HCT116 (cell line): Measurements from ENCODE around the gene TGM1. TPM values are rescaled to one million over a fixed set of nuclear protein-coding genes. Genes with fewer than 3 reads are reported as not detected.

Source experiments
- ATAC-seq: fragments of 200-7000 bp; cut with Tn5 transposase; 2 replicates; pipeline ENCODE4 v1.9.1; 2020; ENCODE audit warnings: mild to moderate bottlenecking, moderate library complexity
- Bru-seq: library from RNA; stranded (reverse); fragments of 400-500 nt; gene quantifications from one replicate; lab custom pipeline; 2021; lab: Mats Ljungman, UMichigan
- BruChase-seq, 2 experiments: library from RNA; stranded (reverse); fragments of 400-500 nt; gene quantifications; one replicate each; lab custom pipeline; 2021; lab: Mats Ljungman, UMichigan
- BruUV-seq: library from RNA; stranded (reverse); fragments of 400-500 nt; replicated peaks from 2 replicates; lab custom pipeline; 2021; lab: Mats Ljungman, UMichigan
- CTCF ChIA-PET: fragments of 300-600 bp; sonication (Branson Sonifier 250); formaldehyde crosslinking; loops from one replicate; lab custom pipeline; 2021; ENCODE audit warnings: antibody characterized with exemption; lab: Charles Lee
- POLR2A ChIA-PET: fragments of 300-600, 350-600 bp; sonication (Branson Sonifier 250); formaldehyde crosslinking; loops from one replicate; lab custom pipeline; 2021; ENCODE audit warnings: antibody characterized with exemption; lab: Charles Lee
- RAD21 ChIA-PET, 2 experiments: fragments of 300-600 bp; sonication (Branson Sonifier 250); formaldehyde crosslinking; loops; one replicate each; lab custom pipeline; 2023; ENCODE audit warnings: low total read pairs in 2 of 2; ENCODE audit not compliant: uncharacterized antibody in 2 of 2, unreplicated experiment in 2 of 2, low non-redundant PET in 1 of 2; lab: Charles Lee
- DNase-seq: peaks from one replicate; pipeline ENCODE4 v3.0.0-alpha.2; 2010; ENCODE audit warnings: low read depth, low spot score
- H2AFZ ChIP-seq: fragments of 200-600 bp; shearing (Covaris generic), sonication (generic); 2 replicates; pipeline ENCODE4 v1.6.1; 2017; ENCODE audit warnings: low read depth, mixed run types, mixed read lengths, antibody characterized with exemption, low read length; ENCODE audit not compliant: poor library complexity, severe bottlenecking
- H3K27ac ChIP-seq: 2 replicates; pipeline ENCODE4 v1.5.1; 2012; ENCODE audit warnings: low read depth, low read length
- H3K27me3 ChIP-seq: fragments of 200-600 bp; sonication (generic); 2 replicates; pipeline ENCODE4 v1.6.1; 2016; ENCODE audit warnings: mixed run types, low read length, mixed read lengths; ENCODE audit not compliant: insufficient read depth
- H3K36me3 ChIP-seq, 2 experiments: fragments of 200-500 bp in 1 of 2; fragments of 200-600 bp in 1 of 2; sonication (Bioruptor generic) in 1 of 2; sonication (generic) in 1 of 2; 2 replicates each; pipeline versions ENCODE4 v1.5.1 to v1.6.1; 2014 to 2016; ENCODE audit warnings: low read length in 2 of 2, inconsistent platforms in 1 of 2, mixed read lengths in 1 of 2, mixed run types in 1 of 2; ENCODE audit not compliant: insufficient read depth in 2 of 2, control insufficient read depth in 1 of 2
- H3K4me1 ChIP-seq, 2 experiments: fragments of 200-600 bp in 1 of 2; sonication (generic) in 1 of 2; 2 replicates each; pipeline versions ENCODE4 v1.5.1 to v1.6.1; 2012 to 2017; ENCODE audit warnings: low read length in 2 of 2, inconsistent platforms in 1 of 2, mild to moderate bottlenecking in 1 of 2, mixed read lengths in 1 of 2, mixed run types in 1 of 2, moderate library complexity in 1 of 2; ENCODE audit not compliant: insufficient read depth in 2 of 2, control insufficient read depth in 1 of 2
- H3K4me2 ChIP-seq: fragments of 200-600 bp; sonication (generic); 2 replicates; pipeline ENCODE4 v1.6.1; 2017; ENCODE audit warnings: mixed run types, low read length, mixed read lengths
- H3K4me3 ChIP-seq, 2 experiments: fragments of 200-600 bp in 1 of 2; sonication (generic) in 1 of 2; replicated peaks in 1 of 2; 2 replicates each; pipeline ENCODE4 v1.5.1; 2011 to 2016; ENCODE audit warnings: low read length in 2 of 2, control low read depth in 1 of 2, low read depth in 1 of 2, mild to moderate bottlenecking in 1 of 2, mixed read lengths in 1 of 2, mixed run types in 1 of 2
- H3K79me2 ChIP-seq: fragments of 200-600 bp; sonication (generic); 2 replicates; pipeline ENCODE4 v1.6.1; 2017; ENCODE audit warnings: mild to moderate bottlenecking, mixed run types, low read length, moderate library complexity, mixed read lengths; ENCODE audit not compliant: insufficient read depth
- H3K9ac ChIP-seq: fragments of 200-600 bp; sonication (generic); 2 replicates; pipeline ENCODE4 v1.6.1; 2016; ENCODE audit warnings: low read length, mixed read lengths
- H3K9me2 ChIP-seq: fragments of 200-600 bp; sonication (generic), shearing (Covaris generic); 2 replicates; pipeline ENCODE4 v1.6.1; 2017; ENCODE audit warnings: mixed run types, mild to moderate bottlenecking, moderate library complexity; ENCODE audit not compliant: insufficient read depth
- H3K9me3 ChIP-seq, 2 experiments: fragments of 200-500 bp in 1 of 2; fragments of 200-600 bp in 1 of 2; sonication (Bioruptor generic) in 1 of 2; sonication (generic) in 1 of 2; 2 replicates each; pipeline ENCODE4 v1.6.1; 2014 to 2017; ENCODE audit warnings: low read length in 2 of 2, mixed read lengths in 2 of 2, inconsistent platforms in 1 of 2, low read depth in 1 of 2, mild to moderate bottlenecking in 1 of 2, mixed run types in 1 of 2, moderate library complexity in 1 of 2; ENCODE audit not compliant: control insufficient read depth in 1 of 2, insufficient read depth in 1 of 2
- H4K20me1 ChIP-seq: fragments of 200-600 bp; sonication (generic), shearing (Covaris generic); 2 replicates; pipeline ENCODE4 v1.6.1; 2017; ENCODE audit warnings: mixed run types, mild to moderate bottlenecking, moderate library complexity; ENCODE audit not compliant: insufficient read depth
- CBX3 ChIP-seq: IDR thresholded peaks from 2 replicates; pipeline ENCODE4 v1.6.1; 2012; ENCODE audit warnings: low read depth
- CTCF ChIP-seq, 3 experiments: fragments of 200-600 bp in 1 of 3; sonication (generic) in 1 of 3; IDR thresholded peaks in 2 of 3; conservative IDR thresholded peaks in 1 of 3; 2 replicates each; pipeline ENCODE4 v1.5.1; 2012 to 2017; ENCODE audit warnings: low read depth in 2 of 3, low read length in 2 of 3, antibody characterized with exemption in 1 of 3, borderline replicate concordance in 1 of 3, control low read depth in 1 of 3, mild to moderate bottlenecking in 1 of 3, mixed read lengths in 1 of 3, mixed run types in 1 of 3, moderate library complexity in 1 of 3; ENCODE audit not compliant: insufficient read depth in 1 of 3
- EGR1 ChIP-seq: IDR thresholded peaks from 2 replicates; pipeline ENCODE4 v1.6.1; 2012; ENCODE audit warnings: low read depth
- ELF1 ChIP-seq: IDR thresholded peaks from 2 replicates; pipeline ENCODE4 v1.6.1; 2012; ENCODE audit warnings: low read depth, borderline replicate concordance
- EZH2 ChIP-seq: fragments of 200-600 bp; sonication (generic); IDR thresholded peaks from 2 replicates; pipeline ENCODE4 v1.6.1; 2017; ENCODE audit warnings: antibody characterized with exemption, mixed run types
- FOSL1 ChIP-seq: IDR thresholded peaks from 2 replicates; pipeline ENCODE4 v1.6.1; 2012; ENCODE audit warnings: low read depth
- JUND ChIP-seq: IDR thresholded peaks from 2 replicates; pipeline ENCODE4 v1.6.1; 2012
- RAD21 ChIP-seq: IDR thresholded peaks from 2 replicates; pipeline ENCODE4 v1.6.1; 2012; ENCODE audit warnings: low read depth, mild to moderate bottlenecking
- REST ChIP-seq: IDR thresholded peaks from 2 replicates; pipeline ENCODE4 v1.6.1; 2012; ENCODE audit warnings: low read depth
- SP1 ChIP-seq: IDR thresholded peaks from 2 replicates; pipeline ENCODE4 v1.6.1; 2012; ENCODE audit warnings: low read depth
- YY1 ChIP-seq: IDR thresholded peaks from 2 replicates; pipeline ENCODE4 v1.6.1; 2011; ENCODE audit warnings: low read length, low read depth, moderate library complexity, mild to moderate bottlenecking; ENCODE audit not compliant: insufficient replicate concordance; ENCODE audit errors: extremely low read depth
- ZBTB33 ChIP-seq: IDR thresholded peaks from 2 replicates; pipeline ENCODE4 v1.6.1; 2011; ENCODE audit warnings: mild to moderate bottlenecking, low read length, moderate library complexity; ENCODE audit not compliant: insufficient replicate concordance; ENCODE audit errors: extremely low read depth
- ZFX ChIP-seq: fragments of 450-650 bp; IDR thresholded peaks from 2 replicates; pipeline ENCODE4 v1.6.1; 2017
- ZNF274 ChIP-seq: fragments of 200-500 bp; sonication (Bioruptor generic); IDR thresholded peaks from 2 replicates; pipeline ENCODE4 v1.6.1; 2014; ENCODE audit warnings: mild to moderate bottlenecking, low read depth, low read length, inconsistent platforms
- intact Hi-C: fragments of 100-400 bp; cut with micrococcal nuclease; formaldehyde crosslinking; loops from 2 replicates; pipeline ENCODE4 v1.10.0; 2022
- long read RNA-seq: library from polyadenylated mRNA; unstranded; transcript quantifications from one replicate; pipeline ENCODE4 v2.0.0, GENCODE V29; 2021; ENCODE audit not compliant: unreplicated experiment
- polyA plus RNA-seq: library from polyadenylated mRNA; unstranded; fragments of >200 nt; gene quantifications from 2 replicates; pipeline ENCODE4 v1.2.1, GENCODE V29; 2012; ENCODE audit warnings: missing spikeins
- total RNA-seq: library from RNA; stranded (reverse); gene quantifications from one replicate; pipeline ENCODE4 v1.2.1, GENCODE V29; 2021; ENCODE audit not compliant: unreplicated experiment

TGM1 gene
- total RNA-seq (5.6 TPM), Bru-seq, nascent RNA (percentile 37 among the genes with signal in this experiment), BruChase-seq, experiment 1, labeled RNA remaining after a 6-hour chase (percentile 53 among the genes with signal in this experiment), BruChase-seq, experiment 2, labeled RNA remaining after a 2-hour chase (percentile 48 among the genes with signal in this experiment)
- 5.6 and 8.1 TPM in 2 replicates for polyA plus RNA-seq
- long read RNA-seq, partial matches to known transcripts = 3 of 7 reads
- long read RNA-seq, other reads (novel, unspliced or antisense) = 4 of 7 reads

- Histone ChIP-seq H3K27ac (no peak within 1 kb of the TSS), H3K27me3 (no peaks in the 10 kb centered on the region), H2AFZ (no peak within 1 kb of the TSS), H3K4me2 (no peak within 1 kb of the TSS), H3K4me3 (no peak within 1 kb of the TSS), H4K20me1 (no peaks in the 10 kb centered on the region), H3K36me3 (no peaks in the 10 kb centered on the region), H3K9me2 (no peaks in the 10 kb centered on the region), H3K79me2 (no peaks in the 10 kb centered on the region)
- no TSS peak for BruUV-seq
- POLR2A ChIA-PET = interaction anchor here (2.2 kb wide), 1 partner anchor 8 kb away, joined by 8 read pairs; the partner anchor contains the start of gene RABGGTA
- TF ChIP-seq ZBTB33 (no peak), YY1 (no peak), RAD21 (no peak), REST (no peak), EZH2 (no peak), ZFX (no peak), ELF1 (no peak), FOSL1 (no peak), EGR1 (no peak), SP1 (no peak), JUND (no peak), ZNF274 (no peak), CBX3 (no peak), CTCF (IDR thresholded peaks at IDR 0.05 in 2 of 3, conservative IDR thresholded peaks at IDR 0.05 in 1 of 3; ENCODE audit: borderline replicate concordance in 1 of 3, insufficient read depth in 1 of 3, low read depth in 2 of 3, low read length in 2 of 3) (no peak)
- TF ChIP-seq, all 23 proteins: peak for 0
- ATAC-seq (peak; percentile 48), DNase-seq (no peak)
- RAD21 ChIA-PET = no interaction called here
- CTCF ChIA-PET = no interaction called here
- H3K9me3 ChIP-seq = no peaks in the 10 kb centered on the region
- H3K4me1 ChIP-seq = peaks cover 10 to 14% of the 10 kb centered on the region in 2 experiments
- no peak within 1 kb of the TSS for H3K9ac ChIP-seq
- intact Hi-C loops = no loop called here
These were observed at the start of gene TGM1 for GRCh38 chr14:24262821-24263733. Gene TGM1, minus strand, starts transcription at chr14:24263177. Its CDS starts 825 bp downstream, at chr14:24262352.
